B cell (primary cell): Measurements from ENCODE around the gene PDE6A. TPM values are rescaled to one million over a fixed set of nuclear protein-coding genes. Genes with fewer than 3 reads are reported as not detected.

ENCODE experiments used
- ATAC-seq: fragments of 200-7000 bp; cut with Tn5 transposase; one replicate; pipeline ENCODE4 v1.10.0; 2021; ENCODE audit warnings: low read depth, mild to moderate bottlenecking, moderate number of reproducible peaks, moderate library complexity
- CTCF ChIA-PET: fragments of 350-600 bp; sonication (Branson Sonifier 250); formaldehyde crosslinking; loops from one replicate; lab custom pipeline; 2021; ENCODE audit warnings: antibody characterized with exemption, inconsistent platforms; lab: Charles Lee
- POLR2A ChIA-PET: fragments of 350-600 bp; sonication (Branson Sonifier 250); formaldehyde crosslinking; loops from one replicate; lab custom pipeline; 2021; ENCODE audit warnings: antibody characterized with exemption; lab: Charles Lee
- DNase-seq: peaks from one replicate; pipeline ENCODE4 v3.0.0; 2013
- H2AFZ ChIP-seq: 2 replicates; pipeline ENCODE4 v1.6.1; 2012; ENCODE audit warnings: mild to moderate bottlenecking, low read depth, low read length; ENCODE audit not compliant: insufficient read depth, poor library complexity, severe bottlenecking
- H3K27ac ChIP-seq, 2 donors: 1 replicate in 1 of 2; 2 replicates in 1 of 2; pipeline ENCODE4 v1.5.1; 2012 to 2013; ENCODE audit warnings: low read length in 2 of 2, mild to moderate bottlenecking in 2 of 2, moderate library complexity in 1 of 2
- H3K27me3 ChIP-seq, 4 experiments: fragments of 200-600 bp in 1 of 4; sonication (generic) in 1 of 4; replicated peaks in 1 of 4; 1 replicate in 2 of 4; 2 replicates in 2 of 4; pipeline versions ENCODE4 v1.6.1 to v1.7.0; 2013 to 2016; ENCODE audit warnings: low read length in 3 of 4, mild to moderate bottlenecking in 2 of 4, mixed read lengths in 1 of 4, moderate library complexity in 1 of 4; ENCODE audit not compliant: insufficient read depth in 4 of 4, control insufficient read depth in 3 of 4; ENCODE audit errors: control extremely low read depth in 1 of 4
- H3K36me3 ChIP-seq, 2 experiments: replicated peaks in 1 of 2; 1 replicate in 1 of 2; 2 replicates in 1 of 2; pipeline versions ENCODE4 v1.6.1 to v1.7.1; 2013; ENCODE audit warnings: low read length in 1 of 2; ENCODE audit not compliant: insufficient read depth in 2 of 2, control insufficient read depth in 1 of 2; ENCODE audit errors: control extremely low read depth in 1 of 2, extremely low read depth in 1 of 2
- H3K4me1 ChIP-seq, 2 donors: fragments of 200-600 bp in 1 of 2; sonication (generic) in 1 of 2; 1 replicate in 1 of 2; 2 replicates in 1 of 2; pipeline versions ENCODE4 v1.5.1 to v1.6.1; 2013 to 2017; ENCODE audit warnings: low read length in 2 of 2; ENCODE audit not compliant: control insufficient read depth in 2 of 2, insufficient read depth in 2 of 2
- H3K4me2 ChIP-seq: replicated peaks from 2 replicates; pipeline ENCODE3; 2012; ENCODE audit warnings: mild to moderate bottlenecking, low read depth, low read length; ENCODE audit not compliant: poor library complexity, severe bottlenecking
- H3K4me3 ChIP-seq, 5 experiments: fragments of 200-600 bp in 1 of 5; sonication (generic) in 1 of 5; 1 replicate in 3 of 5; 2 replicates in 2 of 5; pipeline versions ENCODE4 v1.5.1 to v1.7.0; 2011 to 2016; ENCODE audit warnings: low read length in 4 of 5, mild to moderate bottlenecking in 4 of 5, low read depth in 2 of 5, control low read depth in 1 of 5, moderate library complexity in 1 of 5; ENCODE audit not compliant: insufficient read depth in 1 of 5; ENCODE audit errors: control extremely low read depth in 1 of 5, extremely low read depth in 1 of 5
- H3K79me2 ChIP-seq: fragments of 200-600 bp; sonication (generic); one replicate; pipeline ENCODE4 v1.6.0; 2016; ENCODE audit warnings: low read length; ENCODE audit not compliant: control insufficient read depth, insufficient read depth
- H3K9ac ChIP-seq: fragments of 200-600 bp; sonication (generic); 2 replicates; pipeline ENCODE4 v1.6.1; 2017; ENCODE audit warnings: mild to moderate bottlenecking, low read length, moderate library complexity
- H3K9me3 ChIP-seq, 3 donors: one replicate each; pipeline versions ENCODE4 v1.6.1 to v1.7.1; 2013; ENCODE audit warnings: low read length in 2 of 3; ENCODE audit not compliant: control insufficient read depth in 2 of 3, insufficient read depth in 1 of 3; ENCODE audit errors: control extremely low read depth in 1 of 3
- H4K20me1 ChIP-seq: 2 replicates; pipeline ENCODE4 v1.6.0; 2012; ENCODE audit warnings: mild to moderate bottlenecking, low read length; ENCODE audit not compliant: insufficient read depth, control insufficient read depth, poor library complexity, severe bottlenecking
- H3K27ac Mint-ChIP-seq: one replicate; pipeline ENCODE4 v1.8.0; 2021; ENCODE audit warnings: mixed read lengths
- H3K27me3 Mint-ChIP-seq: one replicate; pipeline ENCODE4 v1.8.0; 2021; ENCODE audit warnings: mixed read lengths
- H3K4me1 Mint-ChIP-seq: one replicate; pipeline ENCODE4 v1.8.0; 2021; ENCODE audit warnings: mixed read lengths
- H3K4me3 Mint-ChIP-seq: one replicate; pipeline ENCODE4 v1.8.0; 2021; ENCODE audit warnings: mixed read lengths
- H3K9me3 Mint-ChIP-seq: one replicate; pipeline ENCODE4 v1.8.0; 2022; ENCODE audit warnings: mixed read lengths; ENCODE audit not compliant: insufficient read depth
- EZH2 ChIP-seq: IDR thresholded peaks from 2 replicates; pipeline ENCODE4 v1.6.1; 2012; ENCODE audit warnings: borderline replicate concordance, low read depth, mild to moderate bottlenecking, moderate library complexity, low read length; ENCODE audit not compliant: insufficient read depth, poor library complexity, severe bottlenecking
- WGBS: methylation state at CpG from one replicate; pipeline ENCODE4 v1.1.5; 2013; ENCODE audit warnings: missing lambda C conversion rate; ENCODE audit not compliant: insufficient coverage; 5-methylcytosine and 5-hydroxymethylcytosine counted together
- intact Hi-C: fragments of 100-400 bp; cut with micrococcal nuclease; formaldehyde crosslinking; loops from one replicate; pipeline ENCODE4 v1.10.0; 2022
- polyA plus RNA-seq: library from polyadenylated mRNA; depleted of rRNA; stranded (reverse); fragments of >200 nt; gene quantifications from 2 replicates; pipeline ENCODE4 v1.2.3, GENCODE V29; 2012
- total RNA-seq, 2 donors: library from RNA; stranded (reverse); fragments of 120-200 nt in 1 of 2; gene quantifications; 1 replicate in 1 of 2; 2 replicates in 1 of 2; pipeline versions ENCODE4 v1.2.3 to v1.2.4, GENCODE V29; 2013 to 2022
- TF ChIP-seq, protein P1 (sequence below): fragments of 200-600 bp; IDR thresholded peaks from one replicate; pipeline ENCODE4 v1.8.0; 2022; ENCODE audit warnings: antibody characterized with exemption, mild to moderate bottlenecking

PDE6A gene
- total and polyA plus RNA-seq, 2 donors (not counting 1 experiment from before 2014, with no cell fraction given), result not detected

DNA sequence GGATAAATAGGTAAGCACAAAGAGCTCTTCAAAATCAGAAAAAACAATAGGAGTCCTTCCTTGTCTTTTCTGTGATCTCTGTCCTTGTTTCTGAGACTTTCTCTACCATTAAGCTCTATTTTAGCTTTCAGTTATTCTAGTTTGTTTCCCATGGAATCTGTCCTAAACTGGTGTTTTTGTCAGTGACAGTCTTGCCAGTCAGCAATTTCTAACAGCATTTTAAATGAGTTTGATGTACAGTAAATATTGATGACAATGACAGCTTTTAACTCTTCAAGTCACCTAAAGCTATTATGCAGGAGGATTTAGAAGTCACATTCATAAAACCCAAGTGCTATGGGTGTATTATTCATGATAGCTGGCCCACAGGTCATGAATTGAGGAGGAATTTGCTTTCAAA lies 37.9 kb upstream of the PDE6A start:
- no peaks in the 10 kb centered on the region for H3K27me3 ChIP-seq
- no peaks in the 10 kb centered on the region for H4K20me1 ChIP-seq
- no peak for ATAC-seq
- Mint-ChIP-seq H3K4me3 (no peak overlapping the region), H3K27me3 (no peaks in the 10 kb centered on the region), H3K4me1 (no peaks in the 10 kb centered on the region), H3K27ac (no peak overlapping the region), H3K9me3 (no peaks in the 10 kb centered on the region)
- intact Hi-C loops, result no loop called here
- H3K9me3 ChIP-seq, result no peaks in the 10 kb centered on the region
- no peak for TF ChIP-seq EZH2
- TF ChIP-seq, protein P1, sequence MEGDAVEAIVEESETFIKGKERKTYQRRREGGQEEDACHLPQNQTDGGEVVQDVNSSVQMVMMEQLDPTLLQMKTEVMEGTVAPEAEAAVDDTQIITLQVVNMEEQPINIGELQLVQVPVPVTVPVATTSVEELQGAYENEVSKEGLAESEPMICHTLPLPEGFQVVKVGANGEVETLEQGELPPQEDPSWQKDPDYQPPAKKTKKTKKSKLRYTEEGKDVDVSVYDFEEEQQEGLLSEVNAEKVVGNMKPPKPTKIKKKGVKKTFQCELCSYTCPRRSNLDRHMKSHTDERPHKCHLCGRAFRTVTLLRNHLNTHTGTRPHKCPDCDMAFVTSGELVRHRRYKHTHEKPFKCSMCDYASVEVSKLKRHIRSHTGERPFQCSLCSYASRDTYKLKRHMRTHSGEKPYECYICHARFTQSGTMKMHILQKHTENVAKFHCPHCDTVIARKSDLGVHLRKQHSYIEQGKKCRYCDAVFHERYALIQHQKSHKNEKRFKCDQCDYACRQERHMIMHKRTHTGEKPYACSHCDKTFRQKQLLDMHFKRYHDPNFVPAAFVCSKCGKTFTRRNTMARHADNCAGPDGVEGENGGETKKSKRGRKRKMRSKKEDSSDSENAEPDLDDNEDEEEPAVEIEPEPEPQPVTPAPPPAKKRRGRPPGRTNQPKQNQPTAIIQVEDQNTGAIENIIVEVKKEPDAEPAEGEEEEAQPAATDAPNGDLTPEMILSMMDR, result no peak
- ChIA-PET CTCF (interaction anchor here (1.7 to 2.3 kb wide), 4 partner anchors 8 to 130 kb away, joined by 5 to 11 read pairs (median 6); partner anchors contain the start of gene SLC26A2), POLR2A (no interaction called here)
- H2AFZ ChIP-seq, result no peak overlapping the region
- H3K79me2 ChIP-seq, result no peaks in the 10 kb centered on the region
- H3K36me3 ChIP-seq, result peaks cover 3 to 38% of the 10 kb centered on the region in 2 experiments
- no peak overlapping the region for H3K4me2 ChIP-seq
- no peaks in the 10 kb centered on the region for H3K4me1 ChIP-seq
- no peak for DNase-seq
- H3K4me3 ChIP-seq, result no peak overlapping the region
- no peak overlapping the region for H3K9ac ChIP-seq
- H3K27ac ChIP-seq, result no peak overlapping the region

DNA sequence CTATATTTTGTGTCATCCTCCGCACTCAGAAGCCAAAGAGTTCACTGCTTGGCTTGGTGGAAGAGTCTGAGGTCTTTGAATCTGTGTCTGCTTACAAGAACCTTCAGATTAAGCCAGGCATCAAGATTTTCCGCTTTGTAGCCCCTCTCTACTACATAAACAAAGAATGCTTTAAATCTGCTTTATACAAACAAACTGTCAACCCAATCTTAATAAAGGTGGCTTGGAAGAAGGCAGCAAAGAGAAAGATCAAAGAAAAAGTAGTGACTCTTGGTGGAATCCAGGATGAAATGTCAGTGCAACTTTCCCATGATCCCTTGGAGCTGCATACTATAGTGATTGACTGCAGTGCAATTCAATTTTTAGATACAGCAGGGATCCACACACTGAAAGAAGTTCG lies 36.6 kb upstream of the PDE6A start:
- Histone ChIP-seq H4K20me1 (peaks cover 2% of the 10 kb centered on the region), H3K9me3 (no peaks in the 10 kb centered on the region), H3K9ac (no peak overlapping the region), H3K4me3 (no peak overlapping the region), H3K36me3 (peaks cover 3 to 43% of the 10 kb centered on the region in 2 experiments), H3K79me2 (no peaks in the 10 kb centered on the region), H3K4me1 (no peaks in the 10 kb centered on the region), H3K4me2 (no peak overlapping the region), H3K27me3 (no peaks in the 10 kb centered on the region), H2AFZ (no peak overlapping the region), H3K27ac (no peak overlapping the region)
- TF ChIP-seq, protein P1, result no peak
- TF ChIP-seq EZH2, result no peak
- ATAC-seq (no peak), DNase-seq (no peak)
- H3K4me1 Mint-ChIP-seq, result no peaks in the 10 kb centered on the region
- no peak overlapping the region for H3K27ac Mint-ChIP-seq
- CTCF ChIA-PET, result interaction anchor here (1.4 to 2.3 kb wide), 4 partner anchors 9 to 128 kb away, joined by 5 to 11 read pairs (median 7); no protein-coding TSS in a partner anchor
- no peaks in the 10 kb centered on the region for H3K27me3 Mint-ChIP-seq
- intact Hi-C loops, result no loop called here
- no peaks in the 10 kb centered on the region for H3K9me3 Mint-ChIP-seq
- 83% methylated on average over 1 of the region's 3 CpGs for WGBS
- no peak overlapping the region for H3K4me3 Mint-ChIP-seq
- POLR2A ChIA-PET, result interaction anchor here (0.9 kb wide), 1 partner anchor 13 kb away, joined by 3 read pairs; no protein-coding TSS in a partner anchor
